ENCODE data around the gene SRGAP2. TPM values are rescaled to one million over a fixed set of nuclear protein-coding genes. Genes with fewer than 3 reads are reported as not detected.
"Not testable (repeated sequence)": the region's sequence is repeated elsewhere in the genome, so short reads cannot be mapped to it uniquely, and the experiment has no call there.

Gene SRGAP2
- total and polyA plus RNA-seq, 3 experiments from 2014 or later = 14.0 to 45.1 (median 39.9) TPM

DNA sequence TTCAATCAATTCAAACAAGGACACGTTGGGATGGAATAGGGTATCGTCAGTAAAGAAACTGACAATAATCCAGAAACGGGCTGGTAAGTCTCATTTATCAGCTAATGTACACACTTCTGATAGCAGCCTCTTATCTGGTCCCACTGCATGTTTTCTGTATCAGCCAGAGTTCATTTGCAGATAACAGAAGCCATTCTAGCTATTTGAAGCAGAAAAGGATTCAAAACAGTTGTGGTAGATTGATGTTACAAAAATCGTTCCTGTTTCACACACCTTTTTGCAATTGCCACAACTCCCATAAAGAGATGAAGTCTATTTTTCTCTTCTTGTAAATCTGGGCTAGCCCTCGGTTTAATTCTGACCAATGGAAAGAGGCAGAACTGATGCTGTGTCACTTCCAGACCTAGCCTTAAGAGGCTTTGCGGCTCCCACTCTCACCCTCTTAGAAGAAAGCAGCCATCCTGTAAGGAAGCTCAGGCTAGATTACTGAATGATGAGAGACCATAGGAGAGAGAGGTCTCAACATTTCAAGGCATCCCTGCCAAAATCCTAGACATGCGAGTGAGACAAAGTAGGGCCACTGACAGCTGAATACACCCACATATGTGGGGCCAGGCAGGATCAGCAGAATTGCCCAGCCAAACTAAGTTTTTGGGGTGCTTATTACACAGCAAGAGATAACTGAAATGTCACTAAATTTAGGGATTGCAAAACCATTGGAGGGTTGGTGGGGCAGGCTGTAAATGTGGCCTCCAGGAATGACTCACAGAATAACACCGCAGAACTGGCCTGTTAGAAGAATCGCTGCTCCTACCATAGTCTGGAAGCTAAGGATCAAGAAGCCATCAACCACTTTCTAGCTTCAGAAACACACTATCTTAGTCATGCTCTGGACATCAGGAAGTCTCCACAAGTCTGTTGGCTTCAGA is 25.0 kb upstream of the SRGAP2 start:
- H3K27me3 Mint-ChIP-seq = not testable (repeated sequence)

DNA sequence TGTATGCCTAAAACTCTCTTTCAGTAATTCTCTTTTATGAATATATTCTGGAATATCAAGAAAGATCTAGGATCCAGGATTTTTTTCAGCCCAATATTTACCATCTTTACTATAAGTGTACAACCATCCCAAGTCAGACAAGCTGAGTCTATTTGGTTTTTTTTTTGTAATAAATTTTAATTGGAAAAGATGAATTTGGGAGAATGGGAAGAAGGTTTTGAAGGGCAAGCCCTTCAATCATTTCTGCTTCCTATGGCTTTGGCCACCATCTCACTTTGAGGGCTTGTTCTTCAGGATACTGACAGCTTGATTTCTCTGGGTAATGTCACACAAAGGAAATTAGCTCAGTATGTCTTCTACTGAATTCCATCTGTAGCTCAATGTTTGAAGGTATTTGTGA is 23.7 kb upstream of the SRGAP2 start:
- CTCF ChIA-PET; H3K27me3 Mint-ChIP-seq; H3K27me3 ChIP-seq (ENCODE audit: insufficient read depth, low read length, poor library complexity, severe bottlenecking): not testable (repeated sequence)

More for the DNA sequence above, 25.0 kb upstream of the SRGAP2 start:
- DNase-seq; H3K4me1 Mint-ChIP-seq; H3K4me3 Mint-ChIP-seq; CTCF ChIA-PET; H3K9me3 ChIP-seq (ENCODE audit: low read length); H3K27ac Mint-ChIP-seq; H3K36me3 ChIP-seq (ENCODE audit: insufficient read depth, low read length); POLR2A ChIA-PET; H3K27me3 ChIP-seq (ENCODE audit: insufficient read depth, low read length, poor library complexity, severe bottlenecking); H3K4me1 ChIP-seq (ENCODE audit: insufficient read depth, low read length); H3K4me3 ChIP-seq (ENCODE audit: low read length); H3K36me3 Mint-ChIP-seq; H3K9me3 Mint-ChIP-seq; H3K27ac ChIP-seq (ENCODE audit: low read depth, low read length): not testable (repeated sequence)

DNA sequence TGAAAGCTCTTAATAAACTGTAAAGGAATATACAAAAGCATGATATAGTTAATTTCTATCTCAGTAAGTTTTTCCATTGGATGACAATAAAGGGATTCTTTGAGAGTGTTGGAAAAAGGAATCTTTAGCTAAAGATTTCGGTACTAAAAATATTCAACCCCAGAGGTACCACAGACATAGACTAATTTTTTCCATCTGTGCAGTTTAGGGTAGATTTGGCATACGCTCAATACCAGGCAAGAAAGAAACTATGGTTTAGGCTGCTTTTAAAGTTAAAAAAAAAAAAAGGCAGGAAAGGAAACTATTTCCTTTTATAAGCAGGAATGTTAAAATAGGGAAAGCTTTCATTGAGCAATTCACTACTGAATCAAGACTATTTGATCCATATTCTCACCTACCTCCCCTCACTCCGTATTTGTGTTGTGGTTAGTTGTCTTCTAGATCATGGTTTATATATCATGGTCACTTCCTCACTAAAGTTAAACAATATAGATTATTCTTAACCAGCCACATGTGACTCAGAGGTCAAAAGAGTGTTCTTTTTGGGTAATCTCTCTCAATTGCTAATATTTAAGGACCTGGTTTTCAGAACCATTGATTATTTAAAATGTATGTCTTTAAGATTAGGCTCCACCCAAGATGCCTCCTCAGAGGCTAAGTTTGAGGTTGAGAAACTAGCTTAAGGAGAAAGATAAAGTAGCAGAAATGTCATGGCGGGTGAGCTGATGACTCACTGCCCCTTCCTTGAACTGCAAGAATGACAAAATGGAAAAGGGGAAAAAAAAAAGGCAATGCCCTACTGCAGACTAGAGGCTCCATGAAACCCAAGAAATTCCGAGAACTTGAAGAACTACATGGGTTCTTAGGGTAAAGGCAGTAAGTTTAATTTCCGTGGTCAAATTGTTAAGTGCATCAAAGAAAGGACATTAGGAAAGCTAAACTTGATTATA is 20.7 kb upstream of the SRGAP2 start:
- H3K9me3 Mint-ChIP-seq; H3K27ac ChIP-seq (ENCODE audit: low read depth, low read length); H3K36me3 Mint-ChIP-seq; H3K4me3 ChIP-seq (ENCODE audit: low read length); DNase-seq; H3K27me3 ChIP-seq (ENCODE audit: insufficient read depth, low read length, poor library complexity, severe bottlenecking); H3K27me3 Mint-ChIP-seq; CTCF ChIA-PET; H3K36me3 ChIP-seq (ENCODE audit: insufficient read depth, low read length); H3K27ac Mint-ChIP-seq; H3K4me1 ChIP-seq (ENCODE audit: insufficient read depth, low read length); POLR2A ChIA-PET; H3K4me1 Mint-ChIP-seq; H3K4me3 Mint-ChIP-seq; H3K9me3 ChIP-seq (ENCODE audit: low read length): not testable (repeated sequence)

More for the DNA sequence above, 23.7 kb upstream of the SRGAP2 start:
- H3K9me3 ChIP-seq (ENCODE audit: low read length); H3K4me1 ChIP-seq (ENCODE audit: insufficient read depth, low read length); POLR2A ChIA-PET; H3K4me1 Mint-ChIP-seq; H3K27ac ChIP-seq (ENCODE audit: low read depth, low read length); H3K36me3 ChIP-seq (ENCODE audit: insufficient read depth, low read length); H3K27ac Mint-ChIP-seq; DNase-seq; H3K4me3 ChIP-seq (ENCODE audit: low read length); H3K9me3 Mint-ChIP-seq; H3K36me3 Mint-ChIP-seq; H3K4me3 Mint-ChIP-seq: not testable (repeated sequence)

DNA sequence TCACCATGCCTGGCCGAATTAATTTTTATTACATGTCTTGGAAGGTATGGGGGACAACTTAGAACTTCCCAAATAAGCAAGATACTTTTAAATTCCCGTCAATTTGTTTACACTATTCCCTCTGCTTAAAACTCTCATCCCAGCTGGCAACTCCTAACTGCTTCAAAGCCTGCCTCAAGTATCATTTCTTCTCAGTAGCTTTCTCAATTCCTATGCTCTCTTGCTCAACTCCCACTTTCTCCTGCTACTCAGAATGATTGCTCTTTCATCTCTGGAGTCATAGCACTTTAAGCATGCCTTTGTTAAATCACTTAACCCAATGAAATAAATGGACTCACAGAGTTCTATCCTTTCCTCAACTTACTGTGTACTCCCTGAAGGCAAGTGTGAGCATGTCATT is 19.6 kb upstream of the SRGAP2 start:
- POLR2A ChIA-PET; H3K4me3 Mint-ChIP-seq; H3K27me3 Mint-ChIP-seq; H3K36me3 Mint-ChIP-seq; H3K4me1 ChIP-seq (ENCODE audit: insufficient read depth, low read length); H3K27ac ChIP-seq (ENCODE audit: low read depth, low read length); CTCF ChIA-PET; H3K27me3 ChIP-seq (ENCODE audit: insufficient read depth, low read length, poor library complexity, severe bottlenecking); H3K9me3 Mint-ChIP-seq; H3K27ac Mint-ChIP-seq; H3K9me3 ChIP-seq (ENCODE audit: low read length); H3K4me1 Mint-ChIP-seq; H3K36me3 ChIP-seq (ENCODE audit: insufficient read depth, low read length); DNase-seq; H3K4me3 ChIP-seq (ENCODE audit: low read length): not testable (repeated sequence)

DNA sequence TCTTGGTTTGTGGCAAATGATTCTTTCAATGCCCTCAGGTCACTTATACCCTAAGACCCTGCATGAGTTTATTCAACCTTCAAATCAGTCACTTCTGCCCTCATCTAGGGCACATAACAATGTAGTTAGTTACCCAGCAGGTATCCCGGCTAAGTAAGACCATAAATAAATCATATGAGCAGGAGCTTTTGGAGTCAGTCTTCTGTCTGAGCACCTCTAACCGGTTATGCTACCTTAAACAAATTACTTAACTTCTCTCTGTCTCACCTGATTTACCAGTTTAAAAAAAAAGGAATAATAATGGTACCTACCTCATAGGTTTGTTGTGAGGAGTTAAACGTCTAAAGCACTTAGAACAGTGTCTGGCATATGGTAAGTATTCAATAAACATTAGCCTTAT is 17.6 kb upstream of the SRGAP2 start:
- H3K36me3 Mint-ChIP-seq; H3K27ac ChIP-seq (ENCODE audit: low read depth, low read length); CTCF ChIA-PET; H3K4me1 ChIP-seq (ENCODE audit: insufficient read depth, low read length); H3K27me3 ChIP-seq (ENCODE audit: insufficient read depth, low read length, poor library complexity, severe bottlenecking); POLR2A ChIA-PET; H3K9me3 Mint-ChIP-seq; DNase-seq; H3K27ac Mint-ChIP-seq; H3K9me3 ChIP-seq (ENCODE audit: low read length); H3K4me3 ChIP-seq (ENCODE audit: low read length); H3K4me3 Mint-ChIP-seq; H3K36me3 ChIP-seq (ENCODE audit: insufficient read depth, low read length); H3K4me1 Mint-ChIP-seq; H3K27me3 Mint-ChIP-seq: not testable (repeated sequence)

DNA sequence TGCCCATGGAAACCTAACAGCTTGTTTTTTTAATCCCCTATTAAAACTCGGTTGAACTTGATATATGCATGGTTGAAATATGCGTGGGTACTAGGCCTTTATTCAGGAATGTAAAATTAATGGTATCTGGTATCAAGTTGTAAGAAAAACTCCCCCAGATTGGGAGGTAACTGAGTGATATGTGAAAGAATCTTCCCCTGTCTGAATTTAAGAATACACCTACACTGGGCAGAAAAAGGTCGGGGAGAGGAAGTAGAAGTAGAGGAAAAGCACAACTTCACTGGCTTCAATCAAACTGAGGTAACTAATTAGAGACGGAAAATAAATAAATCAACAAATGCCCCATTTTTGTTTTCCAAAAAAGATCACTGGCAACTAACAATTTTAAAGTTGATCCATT is 16.5 kb upstream of the SRGAP2 start:
- H3K27me3 ChIP-seq (ENCODE audit: insufficient read depth, low read length, poor library complexity, severe bottlenecking); H3K9me3 ChIP-seq (ENCODE audit: low read length); H3K36me3 Mint-ChIP-seq; H3K36me3 ChIP-seq (ENCODE audit: insufficient read depth, low read length); POLR2A ChIA-PET; DNase-seq; H3K4me1 ChIP-seq (ENCODE audit: insufficient read depth, low read length); H3K4me1 Mint-ChIP-seq; H3K27ac Mint-ChIP-seq; H3K4me3 Mint-ChIP-seq; H3K9me3 Mint-ChIP-seq; CTCF ChIA-PET; H3K27ac ChIP-seq (ENCODE audit: low read depth, low read length); H3K27me3 Mint-ChIP-seq; H3K4me3 ChIP-seq (ENCODE audit: low read length): not testable (repeated sequence)

DNA sequence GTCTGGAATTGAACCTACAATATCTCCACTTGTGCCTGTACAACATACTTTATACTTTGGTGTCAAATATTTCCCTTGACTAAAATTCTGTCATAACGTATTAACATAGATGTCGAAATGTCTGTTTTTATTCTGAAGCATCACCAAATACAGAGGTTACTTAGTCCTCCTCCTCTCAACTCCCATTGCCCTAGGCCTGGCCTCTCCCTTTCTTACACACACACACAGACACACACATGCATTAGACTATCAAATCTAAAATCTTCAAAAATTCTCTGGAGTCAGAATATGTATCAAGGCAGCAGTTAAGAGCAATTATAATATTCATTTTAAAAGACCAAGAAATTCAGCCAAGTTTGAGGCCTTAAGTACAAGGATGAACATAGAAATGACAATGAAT is 8.2 kb upstream of the SRGAP2 start:
- H3K4me3 ChIP-seq (ENCODE audit: low read length); H3K4me1 Mint-ChIP-seq; POLR2A ChIA-PET; H3K27me3 ChIP-seq (ENCODE audit: insufficient read depth, low read length, poor library complexity, severe bottlenecking); H3K27me3 Mint-ChIP-seq; H3K36me3 ChIP-seq (ENCODE audit: insufficient read depth, low read length); H3K27ac Mint-ChIP-seq; CTCF ChIA-PET; H3K9me3 ChIP-seq (ENCODE audit: low read length); DNase-seq; H3K9me3 Mint-ChIP-seq; H3K36me3 Mint-ChIP-seq; H3K4me3 Mint-ChIP-seq; H3K4me1 ChIP-seq (ENCODE audit: insufficient read depth, low read length); H3K27ac ChIP-seq (ENCODE audit: low read depth, low read length): not testable (repeated sequence)

DNA sequence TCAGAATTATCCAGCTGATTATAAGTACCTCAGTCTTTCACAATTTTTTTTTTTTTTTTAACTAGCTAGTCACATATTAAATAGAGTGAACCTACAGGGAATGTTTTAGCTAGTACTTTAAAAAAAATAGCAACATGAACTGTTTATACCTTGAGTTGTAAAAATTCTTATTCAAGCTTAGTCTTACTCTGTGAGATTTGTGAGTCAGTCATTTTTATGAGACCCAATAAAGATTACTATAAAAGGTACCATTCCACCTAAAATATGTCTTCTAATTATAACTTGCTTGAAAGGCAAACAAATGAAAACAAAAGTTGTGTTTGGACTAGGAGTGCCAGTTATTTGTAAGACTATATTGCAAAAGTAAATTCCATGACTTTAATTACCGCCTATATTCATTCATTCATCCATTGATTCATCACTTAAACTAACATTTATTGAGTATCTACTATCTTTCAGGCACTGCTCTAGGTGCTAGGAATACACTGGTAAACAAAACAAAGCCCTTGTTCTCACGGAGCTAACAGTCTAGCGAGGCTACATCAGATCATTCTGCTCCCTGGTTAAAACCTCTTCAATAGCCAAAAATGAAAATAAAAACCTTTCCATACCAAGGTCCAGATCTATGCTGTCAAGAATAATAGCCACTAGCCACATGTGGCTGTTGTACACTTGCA is 6.5 kb upstream of the SRGAP2 start:
- H3K9me3 Mint-ChIP-seq; DNase-seq; H3K27me3 ChIP-seq (ENCODE audit: insufficient read depth, low read length, poor library complexity, severe bottlenecking); H3K4me3 Mint-ChIP-seq; H3K4me1 ChIP-seq (ENCODE audit: insufficient read depth, low read length); H3K27me3 Mint-ChIP-seq; H3K36me3 ChIP-seq (ENCODE audit: insufficient read depth, low read length); H3K27ac Mint-ChIP-seq; CTCF ChIA-PET; H3K9me3 ChIP-seq (ENCODE audit: low read length); H3K4me3 ChIP-seq (ENCODE audit: low read length); H3K4me1 Mint-ChIP-seq; POLR2A ChIA-PET; H3K27ac ChIP-seq (ENCODE audit: low read depth, low read length); H3K36me3 Mint-ChIP-seq: not testable (repeated sequence)

All from CD8-positive, alpha-beta memory T cell (primary cell).